Measurements from ENCODE around the gene NKAIN2.

NKAIN2 gene

GRCh38 chr6:124792386-124792785 lies 988.7 kb downstream of the NKAIN2 start:
- DNase-seq: no peak

DNA sequence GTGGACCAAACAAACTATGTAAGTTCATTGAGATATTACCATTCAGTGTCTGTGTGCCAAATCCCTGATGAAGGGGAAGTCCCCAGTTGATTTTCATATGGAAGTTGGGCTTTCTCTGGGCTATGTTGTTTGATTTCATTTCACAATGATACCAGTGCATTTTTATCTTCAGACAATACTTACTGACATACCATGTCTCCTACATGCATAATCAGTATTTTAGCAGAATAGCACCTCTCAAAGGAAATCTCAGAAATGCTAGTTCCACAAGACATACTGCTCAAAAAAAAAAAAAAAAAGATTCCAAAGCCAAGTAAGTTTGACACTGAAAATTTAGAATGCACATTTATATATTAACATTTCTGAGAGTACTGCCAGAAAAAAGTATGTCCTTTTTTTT lies 989.7 kb downstream of the NKAIN2 start:
- DNase-seq: no peak

DNA sequence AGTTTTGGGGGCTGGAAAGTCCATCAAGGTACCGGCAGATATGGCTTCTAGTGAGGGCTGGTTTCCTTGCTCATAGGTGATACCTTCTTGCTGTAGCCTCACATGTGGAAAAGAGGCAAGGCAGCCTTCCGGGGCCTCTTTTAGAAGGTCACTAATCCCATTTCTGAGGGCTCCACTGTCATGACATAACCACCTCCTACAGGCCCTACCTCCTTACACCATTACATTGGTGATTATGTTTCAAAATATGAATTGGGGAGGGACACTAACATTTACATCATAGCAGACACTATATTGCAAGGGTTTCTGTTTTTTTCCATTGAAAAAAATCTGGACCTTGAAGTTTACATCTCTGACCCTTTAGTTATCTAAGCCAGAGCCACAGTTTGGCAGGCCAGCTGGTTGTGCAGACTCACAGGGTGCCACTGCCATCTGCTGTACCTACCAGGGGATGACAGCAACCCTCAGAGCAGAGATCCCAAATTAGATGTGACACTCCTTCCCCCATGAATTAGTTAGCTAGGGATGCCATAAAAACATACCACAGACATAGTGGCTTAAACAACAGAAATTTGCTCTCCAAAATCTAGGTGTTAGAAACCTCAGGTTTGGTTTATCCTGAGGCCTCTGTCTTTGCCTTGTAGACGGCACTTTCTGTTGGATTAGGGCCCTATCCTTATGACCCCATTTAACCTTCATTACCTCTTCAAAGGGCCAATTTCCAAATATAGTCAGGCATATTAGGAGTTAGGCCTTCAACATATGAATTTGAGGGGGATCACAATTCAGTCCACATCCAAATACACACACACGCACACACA lies 992.2 kb downstream of the NKAIN2 start:
- DNase-seq: no peak

DNA sequence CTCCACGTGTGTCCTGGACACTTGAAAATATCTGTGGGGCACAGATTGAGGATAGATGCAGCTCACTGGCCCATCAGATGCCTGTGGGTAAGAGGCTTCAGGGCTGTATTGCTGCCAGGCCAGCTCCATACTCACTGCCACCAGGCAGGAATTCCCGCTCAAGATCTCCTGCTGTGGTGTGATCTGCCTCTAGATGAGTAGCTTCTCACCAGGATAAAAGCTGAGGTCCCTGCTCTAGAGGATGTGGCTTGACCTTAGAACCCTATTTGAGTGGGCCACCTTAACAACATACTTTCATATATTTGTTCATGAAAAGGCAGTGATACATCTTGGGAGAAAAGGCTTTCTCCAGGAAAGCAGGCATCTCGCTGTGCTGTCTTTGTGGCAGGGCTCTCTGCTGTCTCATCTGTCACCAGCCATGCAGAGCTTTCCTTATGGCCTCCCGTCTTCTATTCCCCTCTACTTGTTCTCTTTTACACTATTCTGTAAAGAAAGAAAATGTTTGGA lies 992.9 kb downstream of the NKAIN2 start:
- no peak for DNase-seq

DNA sequence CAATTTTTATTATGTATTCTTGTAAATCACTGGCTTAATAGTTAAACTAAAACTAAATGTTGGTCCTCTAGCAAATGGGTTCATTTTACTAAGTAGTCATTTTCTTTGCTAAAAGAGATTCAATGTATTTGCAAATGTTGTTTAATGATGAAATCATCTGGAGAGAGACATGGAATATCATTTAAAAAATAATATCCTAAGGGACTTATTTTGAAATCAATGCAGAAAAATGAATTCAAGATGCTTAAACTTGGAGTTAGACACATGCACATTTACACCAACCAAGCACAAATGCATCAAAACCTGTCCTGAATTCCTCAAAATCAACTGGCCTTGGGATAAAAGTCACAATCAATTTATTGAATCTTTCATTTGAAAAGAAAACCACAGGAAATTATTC lies 993.6 kb downstream of the NKAIN2 start:
- DNase-seq: no peak

DNA sequence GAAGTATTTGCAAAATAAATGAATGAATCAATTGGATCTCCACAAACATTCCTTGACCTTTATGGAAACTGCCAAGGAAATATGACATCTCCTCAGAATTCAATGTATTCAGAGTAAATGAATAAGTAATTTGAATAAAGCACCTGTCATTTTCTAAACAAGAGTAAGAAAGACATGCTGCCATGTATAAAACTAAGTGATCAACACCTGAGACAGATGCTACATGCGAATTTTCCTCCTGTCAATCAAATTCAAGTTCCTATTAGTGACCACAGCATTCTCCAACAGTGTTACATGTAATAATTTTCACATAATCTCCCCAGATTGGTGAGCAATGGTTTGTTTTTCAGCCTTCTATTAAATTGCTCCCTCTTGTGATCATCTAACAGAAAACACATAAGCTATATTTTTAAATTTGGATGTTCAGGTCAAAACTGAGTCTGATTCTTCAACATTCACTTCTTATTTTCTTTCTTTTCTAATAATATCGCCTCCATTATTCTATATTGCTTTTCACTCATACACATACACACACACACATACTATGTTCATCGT lies 995.4 kb downstream of the NKAIN2 start:
- DNase-seq: no peak

DNA sequence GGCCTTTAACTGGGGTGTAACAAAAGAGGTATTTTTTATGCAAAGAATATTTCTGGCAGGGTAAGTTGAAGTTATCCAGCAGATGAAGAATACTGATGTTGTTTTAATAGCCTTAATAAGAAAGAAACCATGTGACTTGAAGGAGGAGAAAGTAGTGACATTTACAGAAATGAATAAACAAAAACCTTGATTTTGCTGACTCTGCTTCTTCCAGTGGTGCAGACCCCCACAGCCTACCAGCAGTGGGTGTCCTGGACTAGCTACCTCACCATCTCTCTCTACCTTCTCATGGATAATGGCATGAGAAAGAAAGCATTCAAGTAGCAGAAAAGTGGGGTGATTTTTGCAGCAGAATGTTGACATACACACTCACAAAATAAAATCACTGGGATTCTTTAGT lies 996.0 kb downstream of the NKAIN2 start:
- DNase-seq: no peak

DNA sequence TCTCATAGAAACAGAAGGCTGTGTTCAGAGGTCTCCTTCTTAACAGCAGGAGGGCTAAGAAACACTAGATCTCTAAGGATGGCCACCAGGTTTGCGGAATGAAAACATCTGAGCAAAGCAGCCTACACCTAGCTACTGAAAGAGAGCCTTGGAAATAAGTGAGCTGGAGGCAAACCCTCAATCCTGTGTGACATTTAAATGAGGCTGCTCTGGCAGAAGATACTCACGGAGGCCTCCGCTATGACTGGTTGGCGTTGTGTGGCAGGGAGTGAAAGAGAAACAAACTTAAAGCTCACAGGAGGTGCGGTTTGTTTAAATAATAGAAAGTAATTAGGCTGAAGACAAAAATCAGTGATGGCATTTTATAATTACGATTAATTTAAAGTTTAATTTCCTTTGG lies 996.6 kb downstream of the NKAIN2 start:
- no peak for DNase-seq

- DNase-seq: no peak
Observed at GRCh38 chr6:124812067-124812466, 1008.4 kb downstream of the NKAIN2 start.

- no peak for DNase-seq
Observed at GRCh38 chr6:124819346-124819745, 1015.7 kb downstream of the NKAIN2 start.

GRCh38 chr6:124822204-124822613 lies 1018.5 kb downstream of the NKAIN2 start:
- DNase-seq: no peak

DNA sequence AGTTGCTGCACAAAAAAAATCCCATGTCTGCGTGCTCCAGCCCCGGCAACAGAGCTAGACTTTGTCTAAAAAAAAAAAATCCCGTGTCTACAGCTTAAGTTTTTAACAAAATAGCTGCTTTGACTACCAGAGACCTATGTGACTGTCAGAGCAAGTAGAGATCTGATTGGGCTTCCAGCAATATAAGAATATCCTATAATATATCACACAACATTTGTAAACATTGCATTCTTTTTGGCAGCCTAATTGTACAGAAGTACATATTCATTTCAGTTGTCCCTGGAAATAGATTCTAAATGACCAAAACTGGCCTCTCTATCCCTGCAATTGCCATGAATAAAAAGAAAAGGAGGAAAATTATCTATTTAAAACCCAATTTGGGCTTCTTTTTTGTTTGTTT lies 1019.1 kb downstream of the NKAIN2 start:
- no peak for DNase-seq

DNA sequence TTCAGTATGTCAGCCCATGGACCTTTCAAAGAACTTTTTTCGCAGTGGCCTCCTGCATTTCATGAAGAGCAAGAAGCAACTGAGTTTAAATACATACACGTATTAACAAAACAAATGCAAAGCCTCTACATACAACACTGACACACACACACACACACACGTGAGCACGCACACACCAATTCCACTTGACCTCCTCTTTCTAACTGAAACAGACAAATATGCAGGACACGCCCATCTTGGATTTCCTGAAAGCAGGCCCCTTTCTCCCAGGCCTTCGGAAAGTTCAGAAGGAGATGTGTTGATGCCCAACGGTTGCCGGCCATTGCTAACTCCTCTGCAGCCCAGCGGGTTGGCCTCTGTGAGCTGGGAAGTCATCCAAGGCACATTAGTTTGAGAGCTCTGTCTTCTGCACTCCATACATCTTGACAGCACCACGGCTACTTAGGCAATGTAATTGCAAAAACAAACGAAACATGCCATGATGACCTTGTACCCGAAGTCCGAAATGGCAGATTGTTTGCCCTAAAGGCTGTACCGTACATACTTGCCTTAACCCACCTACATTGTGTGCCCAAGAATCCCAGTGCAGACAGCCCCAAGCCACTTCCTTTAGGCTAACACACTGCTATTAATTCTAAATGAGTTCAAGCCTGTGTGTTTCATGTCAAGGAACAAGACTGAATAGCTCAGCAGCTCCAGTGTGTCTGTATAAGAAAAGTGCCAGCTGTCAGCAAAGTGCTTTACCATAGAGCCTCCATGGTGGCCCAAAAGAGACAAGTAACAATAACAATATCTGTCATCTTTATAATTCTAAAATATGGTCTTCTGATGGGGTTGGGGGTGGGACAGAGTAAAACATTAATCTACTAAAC lies 1019.8 kb downstream of the NKAIN2 start:
- DNase-seq: no peak

GRCh38 chr6:124825564-124825963 lies 1021.9 kb downstream of the NKAIN2 start:
- no peak for DNase-seq

DNA sequence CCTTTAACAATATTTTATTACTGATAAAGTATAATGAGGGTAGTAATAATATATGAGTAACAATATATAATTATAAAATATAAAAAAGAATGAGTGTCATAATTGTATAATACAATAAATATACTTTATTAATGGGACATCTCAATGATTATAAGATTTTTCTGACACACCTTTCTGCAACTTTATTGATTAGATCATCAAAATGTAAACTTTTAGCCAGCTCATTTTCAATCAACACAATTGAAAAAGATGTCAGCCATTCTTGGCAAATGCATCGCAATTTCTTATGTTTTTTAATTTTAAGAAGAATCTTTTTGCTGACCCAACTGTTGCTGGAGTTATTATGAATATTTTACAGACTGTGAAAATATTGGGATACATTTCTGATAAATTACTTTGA lies 1026.2 kb downstream of the NKAIN2 start:
- no peak for DNase-seq

DNA sequence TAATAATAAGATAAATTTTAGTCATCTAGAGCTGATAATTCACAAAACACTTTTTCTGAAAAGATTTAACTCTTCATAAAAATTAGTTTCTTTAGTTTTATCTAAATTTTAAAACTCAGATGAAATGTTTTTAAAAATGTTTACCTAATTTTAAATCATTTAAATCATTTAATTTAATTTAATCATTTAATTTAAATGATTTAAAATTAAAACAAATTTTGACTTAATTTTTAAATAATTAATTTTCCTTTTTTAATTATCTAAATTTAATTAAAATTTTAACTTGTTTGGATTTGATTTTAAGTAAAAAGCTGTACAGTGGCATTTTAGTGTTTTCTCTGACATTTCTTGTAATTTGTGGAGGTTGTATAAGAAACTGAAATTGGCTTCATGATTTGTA lies 1026.8 kb downstream of the NKAIN2 start:
- DNase-seq: no peak

GRCh38 chr6:124854338-124854922 lies 1050.8 kb downstream of the NKAIN2 start:
- no peak for DNase-seq

DNA sequence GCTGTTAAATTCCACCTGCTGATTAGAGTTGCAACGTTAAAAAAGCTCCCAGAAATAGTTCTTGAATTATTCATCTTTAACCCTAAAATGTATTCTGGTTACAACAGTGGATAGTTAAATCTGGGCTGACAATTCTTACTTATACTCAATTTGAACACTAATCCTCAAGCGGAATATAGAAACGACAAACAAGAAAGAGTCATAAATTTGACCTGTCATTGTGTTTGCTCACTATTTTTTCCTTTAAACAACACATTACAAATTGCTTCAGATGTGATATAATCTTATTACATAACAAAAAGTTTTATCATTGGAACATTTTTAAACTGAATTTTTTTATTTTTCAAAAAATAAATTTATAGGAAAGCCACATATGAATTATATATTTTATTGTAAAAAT lies 1054.1 kb downstream of the NKAIN2 start:
- DNase-seq: no peak

DNA sequence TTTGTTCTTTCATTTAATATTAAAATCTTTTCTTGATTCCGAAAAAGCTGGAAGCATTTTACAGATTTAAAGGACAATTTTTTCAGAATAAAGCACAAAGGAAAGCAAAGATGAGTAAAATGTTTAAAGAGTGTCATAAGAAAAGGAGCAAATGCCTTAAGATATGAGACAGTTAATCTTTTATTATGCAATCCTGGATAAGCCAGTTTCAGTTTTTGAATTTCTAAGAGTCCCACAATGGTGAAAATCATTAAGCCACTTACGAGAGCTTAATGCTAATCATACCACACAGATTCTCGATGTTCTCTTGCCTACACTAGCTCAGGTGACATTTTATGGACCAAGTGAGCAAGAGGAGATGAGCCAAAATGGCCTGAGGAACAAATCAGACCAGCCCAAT lies 1054.9 kb downstream of the NKAIN2 start:
- DNase-seq: no peak

GRCh38 chr6:124859366-124859765 lies 1055.7 kb downstream of the NKAIN2 start:
- DNase-seq: no peak

DNA sequence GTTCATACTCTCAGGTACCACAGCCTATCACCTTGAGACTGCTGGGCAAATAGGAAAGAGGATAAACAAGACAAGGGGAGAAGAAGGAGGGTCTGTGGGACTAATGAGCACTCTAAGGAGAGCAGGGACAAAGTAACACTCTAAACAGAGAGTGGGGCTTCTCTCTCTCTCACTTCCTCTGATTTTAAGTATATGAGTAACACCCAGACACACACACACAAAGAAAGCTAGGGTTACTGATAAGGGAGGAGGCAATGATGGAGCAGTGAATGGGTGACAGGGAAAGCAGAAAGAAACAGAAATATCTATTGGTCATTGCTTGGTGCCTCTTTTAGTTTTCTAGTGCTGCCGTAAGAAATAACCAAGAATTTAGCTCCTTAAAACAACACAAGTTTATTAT lies 1062.4 kb downstream of the NKAIN2 start:
- no peak for DNase-seq

GRCh38 chr6:124867121-124867520 lies 1063.5 kb downstream of the NKAIN2 start:
- DNase-seq: no peak

GRCh38 chr6:124868481-124868880 lies 1064.8 kb downstream of the NKAIN2 start:
- DNase-seq: no peak

Data from RPMI8226 (cell line).